ENCODE data around the gene SLC44A1. TPM values are rescaled to one million over a fixed set of nuclear protein-coding genes. Genes with fewer than 3 reads are reported as not detected.

Gene SLC44A1
- total and polyA plus RNA-seq, 2 of the 13 experiments (the other 11 are each of a cell fraction or from before 2014, with no cell fraction given), result 21.4 to 40.8 TPM

DNA sequence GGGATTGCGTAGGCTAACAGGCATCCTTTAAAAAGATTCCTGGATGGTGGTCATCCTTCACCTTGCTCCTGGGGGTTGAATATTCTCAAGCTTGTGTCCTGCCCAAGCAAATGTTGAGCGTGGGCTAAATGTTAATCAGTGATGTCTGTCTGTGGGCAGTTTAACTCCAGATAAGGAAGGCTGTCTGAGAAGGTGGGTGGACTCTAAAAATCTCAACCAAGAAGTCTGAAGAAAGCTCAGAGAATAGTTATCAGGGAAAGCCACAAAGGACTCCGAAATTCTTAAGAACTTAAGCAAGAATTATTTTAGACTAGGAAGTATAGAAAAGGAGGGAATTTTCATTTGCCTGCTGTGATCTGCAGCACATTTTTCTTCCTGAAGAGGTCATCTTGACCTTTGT, 125.5 kb downstream of the SLC44A1 start:
- TF ChIP-seq, protein P1, sequence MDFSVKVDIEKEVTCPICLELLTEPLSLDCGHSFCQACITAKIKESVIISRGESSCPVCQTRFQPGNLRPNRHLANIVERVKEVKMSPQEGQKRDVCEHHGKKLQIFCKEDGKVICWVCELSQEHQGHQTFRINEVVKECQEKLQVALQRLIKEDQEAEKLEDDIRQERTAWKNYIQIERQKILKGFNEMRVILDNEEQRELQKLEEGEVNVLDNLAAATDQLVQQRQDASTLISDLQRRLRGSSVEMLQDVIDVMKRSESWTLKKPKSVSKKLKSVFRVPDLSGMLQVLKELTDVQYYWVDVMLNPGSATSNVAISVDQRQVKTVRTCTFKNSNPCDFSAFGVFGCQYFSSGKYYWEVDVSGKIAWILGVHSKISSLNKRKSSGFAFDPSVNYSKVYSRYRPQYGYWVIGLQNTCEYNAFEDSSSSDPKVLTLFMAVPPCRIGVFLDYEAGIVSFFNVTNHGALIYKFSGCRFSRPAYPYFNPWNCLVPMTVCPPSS (IDR thresholded peaks at IDR 0.05), result no peak
- TF ChIP-seq GMEB2 (CRISPR knock-in tag; IDR thresholded peaks at IDR 0.05; ENCODE audit: low read depth), result no peak
- Histone ChIP-seq H4K20me1 (ENCODE audit: insufficient read depth, low read length) (no peaks in the 10 kb centered on the region), H3K4me3 (replicated peaks in 1 of 3; ENCODE audit: insufficient read depth in 1 of 3, low read depth in 2 of 3, low read length in 3 of 3) (no peak overlapping the region), H3K27ac (ENCODE audit: extremely low read length, insufficient read depth, low read length) (no peak overlapping the region), H3K4me1 (ENCODE audit: insufficient read depth, low read length) (no peaks in the 10 kb centered on the region), H3K79me2 (ENCODE audit: insufficient read depth, low read length) (no peaks in the 10 kb centered on the region), H3K9ac (ENCODE audit: insufficient read depth, low read depth, low read length) (no peak overlapping the region), H3K4me2 (ENCODE audit: low read depth, low read length) (no peak overlapping the region), H3K36me3 (replicated peaks in 1 of 2; ENCODE audit: control insufficient read depth in 1 of 2, insufficient read depth in 2 of 2, low read length in 2 of 2) (peaks cover 0 to 13% of the 10 kb centered on the region in 2 experiments; a peak in 2 of 5 replicates), H3K27me3 (ENCODE audit: control insufficient read depth in 1 of 2, insufficient read depth in 2 of 2, low read length in 2 of 2) (no peaks in the 10 kb centered on the region), H2AFZ (ENCODE audit: low read length) (no peak overlapping the region), H3K9me3 (ENCODE audit: low read length) (no peaks in the 10 kb centered on the region)
- no peak for ATAC-seq
- ChIA-PET POLR2A (no interaction called here), CTCF (ENCODE audit: low intra/inter-chr PET ratio, low total read pairs) (no interaction called here)
- BruUV-seq (replicated peaks), result no TSS peak
- WGBS (ENCODE audit: low lambda C conversion rate), result 95% methylated on average over 3 of the region's 3 CpGs
- no peak for FAIRE-seq
- DNase-seq (ENCODE audit: low spot score), result no peak
- in situ Hi-C loops (cut with HindIII; ENCODE audit: extremely low pct_ligation_motif_present, low pct_unique_long_range_greater_than_20kb), result no loop called here
- intact Hi-C loops (cut with micrococcal nuclease; ENCODE audit: unreplicated experiment), result no loop called here

- no peak overlapping the region for H3K4me3 ChIP-seq (replicated peaks in 1 of 3; ENCODE audit: insufficient read depth in 1 of 3, low read depth in 2 of 3, low read length in 3 of 3)
- in situ Hi-C loops (cut with HindIII; ENCODE audit: extremely low pct_ligation_motif_present, low pct_unique_long_range_greater_than_20kb), result no loop called here
- ATAC-seq, result no peak
- H3K4me1 ChIP-seq (ENCODE audit: insufficient read depth, low read length), result no peaks in the 10 kb centered on the region
- DNase-seq (ENCODE audit: low spot score), result no peak
- no peak overlapping the region for H3K9ac ChIP-seq (ENCODE audit: insufficient read depth, low read depth, low read length)
- no peaks in the 10 kb centered on the region for H3K27me3 ChIP-seq (ENCODE audit: control insufficient read depth in 1 of 2, insufficient read depth in 2 of 2, low read length in 2 of 2)
- 93% methylated on average over 1 of the region's 1 CpG for WGBS (ENCODE audit: low lambda C conversion rate)
- FAIRE-seq, result no peak
- H3K9me3 ChIP-seq (ENCODE audit: low read length), result no peaks in the 10 kb centered on the region
- CTCF ChIA-PET (ENCODE audit: low intra/inter-chr PET ratio, low total read pairs), result no interaction called here
- BruUV-seq (replicated peaks), result no TSS peak
- no peaks in the 10 kb centered on the region for H3K79me2 ChIP-seq (ENCODE audit: insufficient read depth, low read length)
- H2AFZ ChIP-seq (ENCODE audit: low read length), result no peak overlapping the region
- H3K27ac ChIP-seq (ENCODE audit: extremely low read length, insufficient read depth, low read length), result no peak overlapping the region
- no peaks in the 10 kb centered on the region for H4K20me1 ChIP-seq (ENCODE audit: insufficient read depth, low read length)
- no peak overlapping the region for H3K4me2 ChIP-seq (ENCODE audit: low read depth, low read length)
- intact Hi-C loops (cut with micrococcal nuclease; ENCODE audit: unreplicated experiment), result no loop called here
- POLR2A ChIA-PET, result no interaction called here
- peaks cover 0 to 17% of the 10 kb centered on the region in 2 experiments; a peak in 2 of 5 replicates for H3K36me3 ChIP-seq (replicated peaks in 1 of 2; ENCODE audit: control insufficient read depth in 1 of 2, insufficient read depth in 2 of 2, low read length in 2 of 2)
- TF ChIP-seq ZNF337 (CRISPR knock-in tag; IDR thresholded peaks at IDR 0.05; ENCODE audit: borderline replicate concordance, low read depth) (no peak), ZBTB38 (CRISPR knock-in tag; IDR thresholded peaks at IDR 0.05) (no peak), ZMYM4 (CRISPR knock-in tag; IDR thresholded peaks at IDR 0.05) (no peak), ZNF670 (CRISPR knock-in tag; IDR thresholded peaks at IDR 0.05; ENCODE audit: borderline replicate concordance) (no peak), ELF3 (CRISPR knock-in tag; IDR thresholded peaks at IDR 0.05) (no peak), REL (CRISPR knock-in tag; conservative IDR thresholded peaks at IDR 0.05) (no peak), ZSCAN30 (CRISPR knock-in tag; IDR thresholded peaks at IDR 0.05) (no peak), ZNF263 (CRISPR knock-in tag; IDR thresholded peaks at IDR 0.05) (no peak), ZBTB7A (CRISPR knock-in tag; IDR thresholded peaks at IDR 0.05) (no peak), MATR3 (CRISPR knock-in tag; IDR thresholded peaks at IDR 0.05) (no peak), ZNF598 (CRISPR knock-in tag; IDR thresholded peaks at IDR 0.05; ENCODE audit: borderline replicate concordance) (no peak), XRCC5 (optimal IDR thresholded peaks at IDR 0.05; ENCODE audit: low read length) (no peak), ZSCAN29 (CRISPR knock-in tag; conservative IDR thresholded peaks at IDR 0.05) (no peak)
- TF ChIP-seq, protein P2, sequence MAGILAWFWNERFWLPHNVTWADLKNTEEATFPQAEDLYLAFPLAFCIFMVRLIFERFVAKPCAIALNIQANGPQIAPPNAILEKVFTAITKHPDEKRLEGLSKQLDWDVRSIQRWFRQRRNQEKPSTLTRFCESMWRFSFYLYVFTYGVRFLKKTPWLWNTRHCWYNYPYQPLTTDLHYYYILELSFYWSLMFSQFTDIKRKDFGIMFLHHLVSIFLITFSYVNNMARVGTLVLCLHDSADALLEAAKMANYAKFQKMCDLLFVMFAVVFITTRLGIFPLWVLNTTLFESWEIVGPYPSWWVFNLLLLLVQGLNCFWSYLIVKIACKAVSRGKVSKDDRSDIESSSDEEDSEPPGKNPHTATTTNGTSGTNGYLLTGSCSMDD (CRISPR knock-in tag; IDR thresholded peaks at IDR 0.05), result no peak
Measured at GRCh38 chr9:105373723-105374122, 129.3 kb downstream of the SLC44A1 start.
